K562 treated with DMSO at 1 percent for 12 hours (cell line): ENCODE measurements around the gene COMMD1. TPM values are rescaled to one million over a fixed set of nuclear protein-coding genes. Genes with fewer than 3 reads are reported as not detected.

Source experiments
- total RNA-seq: library from RNA; unstranded; fragments of 300-600 nt; gene quantifications from 2 replicates; pipeline ENCODE4 v1.2.3, GENCODE V29; 2022; ENCODE audit not compliant: insufficient read depth

Gene COMMD1
- total RNA-seq: 18.4 and 32.2 TPM in 2 replicates

DNA sequence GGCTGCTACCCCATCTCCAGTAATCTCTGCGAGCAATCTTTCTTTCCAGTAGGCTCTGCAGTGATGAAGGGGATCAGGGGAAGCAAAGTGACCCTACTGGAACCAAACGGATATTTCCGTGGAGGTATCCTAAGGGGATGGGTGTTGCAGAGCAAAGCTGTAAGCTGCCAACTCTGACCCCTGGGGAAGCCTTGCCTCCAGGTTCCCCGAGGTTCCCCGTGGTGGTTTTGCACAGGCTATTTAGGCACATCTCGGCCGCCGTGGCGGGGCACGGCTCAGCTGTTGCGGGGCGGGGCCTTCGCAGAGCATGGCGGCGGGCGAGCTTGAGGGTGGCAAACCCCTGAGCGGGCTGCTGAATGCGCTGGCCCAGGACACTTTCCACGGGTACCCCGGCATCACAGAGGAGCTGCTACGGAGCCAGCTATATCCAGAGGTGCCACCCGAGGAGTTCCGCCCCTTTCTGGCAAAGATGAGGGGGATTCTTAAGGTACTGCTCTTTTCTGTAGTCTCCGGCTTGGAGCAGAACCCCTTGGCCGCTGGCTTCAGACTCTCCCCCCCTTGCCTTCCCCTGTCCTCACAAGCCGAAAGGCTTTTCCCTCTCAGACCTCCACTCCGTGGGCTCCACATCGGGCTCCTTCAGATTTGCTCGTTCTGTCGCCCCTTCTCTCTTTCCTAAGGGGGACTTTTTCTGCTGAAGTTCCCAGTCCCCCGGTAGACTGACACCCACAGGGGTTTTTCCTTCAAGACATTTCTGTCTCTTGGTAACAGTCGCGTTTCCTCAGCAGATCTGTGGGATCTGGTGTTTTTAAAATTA, at the start of gene COMMD1:
TSS of gene COMMD1 (plus strand) at position 303 of the 814 bp plus-strand sequence. CDS start at position 308, 5 bp downstream.

GRCh38 chr2:61888267-61889055, 17.0 kb upstream of the COMMD1 start, which contains the start of gene CCT4:
Gene CCT4 (minus strand): TSS chr2:61888656. CDS start chr2:61888507, 149 bp downstream.

Other genes starting within 250 kb of the COMMD1 start
- 0.49 and 0.99 TPM in 2 replicates for gene FAM161A, start 51.6 kb upstream of the COMMD1 start, total RNA-seq
- 180 and 270 TPM in 2 replicates for gene CCT4, start 17.0 kb upstream of the COMMD1 start, total RNA-seq